Activated CD4-positive, alpha-beta T cell treated with anti-CD3 and anti-CD28 coated beads, Interleukin-2, amount 10 ng/mL, durations not matched to agents 7 days and 5 days (primary cell): ENCODE measurements around the gene CAPN13. TPM values are rescaled to one million over a fixed set of nuclear protein-coding genes. Genes with fewer than 3 reads are reported as not detected.

Experiments used
- CTCF ChIA-PET: fragments of 350-600 bp; sonication (Branson Sonifier 250); formaldehyde crosslinking; loops from one replicate; lab custom pipeline; 2021; ENCODE audit warnings: antibody characterized with exemption; lab: Charles Lee
- POLR2A ChIA-PET: fragments of 350-600 bp; sonication (Branson Sonifier 250); formaldehyde crosslinking; loops from one replicate; lab custom pipeline; 2021; ENCODE audit warnings: antibody characterized with exemption; lab: Charles Lee
- DNase-seq: peaks from one replicate; pipeline ENCODE4 v3.0.0-alpha.2; 2020
- H3K27ac Mint-ChIP-seq: one replicate; pipeline ENCODE4 v1.8.0; 2021; ENCODE audit warnings: mild to moderate bottlenecking, moderate library complexity, mixed read lengths
- H3K27me3 Mint-ChIP-seq: one replicate; pipeline ENCODE4 v1.8.0; 2021; ENCODE audit warnings: mixed read lengths
- H3K36me3 Mint-ChIP-seq: one replicate; pipeline ENCODE4 v1.8.0; 2021; ENCODE audit warnings: low read depth, mixed read lengths
- H3K4me1 Mint-ChIP-seq: one replicate; pipeline ENCODE4 v1.8.0; 2021; ENCODE audit warnings: mixed read lengths
- H3K4me3 Mint-ChIP-seq: one replicate; pipeline ENCODE4 v1.8.0; 2021; ENCODE audit warnings: mild to moderate bottlenecking, moderate library complexity, mixed read lengths
- H3K9me3 Mint-ChIP-seq: one replicate; pipeline ENCODE4 v1.8.0; 2021; ENCODE audit warnings: mixed read lengths
- total RNA-seq, 2 experiments: library from RNA; stranded (reverse); gene quantifications; one replicate each; pipeline ENCODE4 v1.2.3, GENCODE V29; 2021

The CAPN13 gene
- total RNA-seq, 2 experiments from 2014 or later = not detected

- H3K27me3 Mint-ChIP-seq = peaks cover 3% of the 10 kb centered on the region
- no peak overlapping the region for H3K4me3 Mint-ChIP-seq
- no peak for DNase-seq
- no peaks in the 10 kb centered on the region for H3K9me3 Mint-ChIP-seq
- H3K36me3 Mint-ChIP-seq = no peaks in the 10 kb centered on the region
- H3K27ac Mint-ChIP-seq = no peak overlapping the region
- no peaks in the 10 kb centered on the region for H3K4me1 Mint-ChIP-seq
- CTCF ChIA-PET = no interaction called here
- POLR2A ChIA-PET = no interaction called here
Observed at GRCh38 chr2:30768036-30768686, 39.1 kb downstream of the CAPN13 start.

- no peaks in the 10 kb centered on the region for H3K27me3 Mint-ChIP-seq
- CTCF ChIA-PET = no interaction called here
- H3K4me3 Mint-ChIP-seq = no peak overlapping the region
- no peaks in the 10 kb centered on the region for H3K4me1 Mint-ChIP-seq
- H3K27ac Mint-ChIP-seq = no peak overlapping the region
- POLR2A ChIA-PET = no interaction called here
- H3K36me3 Mint-ChIP-seq = no peaks in the 10 kb centered on the region
- no peak for DNase-seq
- no peaks in the 10 kb centered on the region for H3K9me3 Mint-ChIP-seq
Observed at GRCh38 chr2:30766666-30767065, 40.6 kb downstream of the CAPN13 start.

GRCh38 chr2:30765876-30766470 lies 41.3 kb downstream of the CAPN13 start:
- Mint-ChIP-seq H3K36me3 (no peaks in the 10 kb centered on the region), H3K4me1 (no peaks in the 10 kb centered on the region), H3K27ac (no peak overlapping the region), H3K4me3 (no peak overlapping the region), H3K27me3 (no peaks in the 10 kb centered on the region), H3K9me3 (no peaks in the 10 kb centered on the region)
- POLR2A ChIA-PET = no interaction called here
- no peak for DNase-seq
- CTCF ChIA-PET = no interaction called here

GRCh38 chr2:30765191-30765590 lies 42.1 kb downstream of the CAPN13 start:
- no peak for DNase-seq
- no peaks in the 10 kb centered on the region for H3K4me1 Mint-ChIP-seq
- no peak overlapping the region for H3K4me3 Mint-ChIP-seq
- no peaks in the 10 kb centered on the region for H3K9me3 Mint-ChIP-seq
- ChIA-PET CTCF (no interaction called here), POLR2A (no interaction called here)
- H3K36me3 Mint-ChIP-seq = no peaks in the 10 kb centered on the region
- H3K27ac Mint-ChIP-seq = no peak overlapping the region
- no peaks in the 10 kb centered on the region for H3K27me3 Mint-ChIP-seq

GRCh38 chr2:30764021-30764800 lies 43.0 kb downstream of the CAPN13 start:
- POLR2A ChIA-PET = no interaction called here
- H3K9me3 Mint-ChIP-seq = no peaks in the 10 kb centered on the region
- H3K36me3 Mint-ChIP-seq = no peaks in the 10 kb centered on the region

GRCh38 chr2:30763151-30763660 lies 44.0 kb downstream of the CAPN13 start:
- ChIA-PET POLR2A (no interaction called here), CTCF (interaction anchor here (1.1 kb wide), 1 partner anchor 14 kb away, joined by 5 read pairs; no protein-coding TSS in a partner anchor)
- H3K9me3 Mint-ChIP-seq = no peaks in the 10 kb centered on the region
- no peaks in the 10 kb centered on the region for H3K27me3 Mint-ChIP-seq
- no peaks in the 10 kb centered on the region for H3K36me3 Mint-ChIP-seq
- no peak overlapping the region for H3K4me3 Mint-ChIP-seq
- H3K27ac Mint-ChIP-seq = no peak overlapping the region
- no peaks in the 10 kb centered on the region for H3K4me1 Mint-ChIP-seq
- no peak for DNase-seq

More at GRCh38 chr2:30764021-30764800, 43.0 kb downstream of the CAPN13 start:
- CTCF ChIA-PET = interaction anchor here (1.1 kb wide), 1 partner anchor 15 kb away, joined by 5 read pairs; no protein-coding TSS in a partner anchor
- H3K27me3 Mint-ChIP-seq = no peaks in the 10 kb centered on the region
- no peaks in the 10 kb centered on the region for H3K4me1 Mint-ChIP-seq
- no peak overlapping the region for H3K27ac Mint-ChIP-seq
- DNase-seq = no peak
- H3K4me3 Mint-ChIP-seq = no peak overlapping the region

- no peak overlapping the region for H3K27ac Mint-ChIP-seq
- ChIA-PET POLR2A (no interaction called here), CTCF (interaction anchor here (0.9 kb wide), 1 partner anchor 271 kb away, joined by 3 read pairs; no protein-coding TSS in a partner anchor)
- no peaks in the 10 kb centered on the region for H3K4me1 Mint-ChIP-seq
- no peaks in the 10 kb centered on the region for H3K27me3 Mint-ChIP-seq
- no peaks in the 10 kb centered on the region for H3K9me3 Mint-ChIP-seq
- H3K4me3 Mint-ChIP-seq = no peak overlapping the region
- no peak for DNase-seq
- no peaks in the 10 kb centered on the region for H3K36me3 Mint-ChIP-seq
Observed at GRCh38 chr2:30761226-30761625, 46.0 kb downstream of the CAPN13 start.

GRCh38 chr2:30759481-30759880 lies 47.8 kb downstream of the CAPN13 start:
- Mint-ChIP-seq H3K27ac (no peak overlapping the region), H3K36me3 (no peaks in the 10 kb centered on the region), H3K27me3 (no peaks in the 10 kb centered on the region), H3K4me3 (no peak overlapping the region), H3K4me1 (no peaks in the 10 kb centered on the region), H3K9me3 (no peaks in the 10 kb centered on the region)
- no peak for DNase-seq
- POLR2A ChIA-PET = no interaction called here
- CTCF ChIA-PET = interaction anchor here (1.3 kb wide), 1 partner anchor 48 kb away, joined by 4 read pairs; no protein-coding TSS in a partner anchor

- ChIA-PET CTCF (interaction anchor here (1.3 kb wide), 1 partner anchor 46 kb away, joined by 4 read pairs; no protein-coding TSS in a partner anchor), POLR2A (no interaction called here)
- H3K27me3 Mint-ChIP-seq = no peaks in the 10 kb centered on the region
- H3K27ac Mint-ChIP-seq = no peak overlapping the region
- no peaks in the 10 kb centered on the region for H3K4me1 Mint-ChIP-seq
- H3K36me3 Mint-ChIP-seq = no peaks in the 10 kb centered on the region
- H3K4me3 Mint-ChIP-seq = no peak overlapping the region
- no peak for DNase-seq
- no peaks in the 10 kb centered on the region for H3K9me3 Mint-ChIP-seq
Observed at GRCh38 chr2:30758191-30758651, 49.0 kb downstream of the CAPN13 start.

- CTCF ChIA-PET = no interaction called here
- no peaks in the 10 kb centered on the region for H3K36me3 Mint-ChIP-seq
- POLR2A ChIA-PET = no interaction called here
- H3K4me3 Mint-ChIP-seq = no peak overlapping the region
- DNase-seq = no peak
- no peaks in the 10 kb centered on the region for H3K4me1 Mint-ChIP-seq
- H3K27ac Mint-ChIP-seq = no peak overlapping the region
- H3K27me3 Mint-ChIP-seq = no peaks in the 10 kb centered on the region
- H3K9me3 Mint-ChIP-seq = no peaks in the 10 kb centered on the region
Observed at GRCh38 chr2:30757749-30758148, 49.5 kb downstream of the CAPN13 start.

GRCh38 chr2:30756971-30757370 lies 50.3 kb downstream of the CAPN13 start:
- Mint-ChIP-seq H3K4me3 (no peak overlapping the region), H3K9me3 (no peaks in the 10 kb centered on the region), H3K4me1 (no peaks in the 10 kb centered on the region), H3K27me3 (peaks cover 2% of the 10 kb centered on the region), H3K36me3 (no peaks in the 10 kb centered on the region), H3K27ac (no peak overlapping the region)
- no peak for DNase-seq
- CTCF ChIA-PET = interaction anchor here (1.2 kb wide), 1 partner anchor 45 kb away, joined by 3 read pairs; no protein-coding TSS in a partner anchor
- POLR2A ChIA-PET = no interaction called here

- Mint-ChIP-seq H3K36me3 (no peaks in the 10 kb centered on the region), H3K27me3 (peaks cover 2% of the 10 kb centered on the region), H3K4me3 (no peak overlapping the region), H3K4me1 (no peaks in the 10 kb centered on the region), H3K27ac (no peak overlapping the region), H3K9me3 (no peaks in the 10 kb centered on the region)
- DNase-seq = no peak
- CTCF ChIA-PET = interaction anchor here (1.2 kb wide), 1 partner anchor 45 kb away, joined by 3 read pairs; no protein-coding TSS in a partner anchor
- POLR2A ChIA-PET = no interaction called here
Observed at GRCh38 chr2:30756051-30756719, 51.1 kb downstream of the CAPN13 start.
